H9 (cell line): ENCODE data around the gene RAD54L. TPM values are rescaled to one million over a fixed set of nuclear protein-coding genes. Genes with fewer than 3 reads are reported as not detected.

Experiments used
- DNase-seq: peaks from one replicate; pipeline ENCODE4 v3.0.0-alpha.2; 2017
- H2AFZ ChIP-seq: one replicate; pipeline ENCODE4 v1.6.1; 2013; ENCODE audit warnings: mild to moderate bottlenecking, low read length, control low read depth, moderate library complexity
- H2AK5ac ChIP-seq: 2 replicates; pipeline ENCODE4 v1.6.1; 2013; ENCODE audit warnings: low read length, control low read depth, mixed read lengths; ENCODE audit not compliant: insufficient read length
- H2BK120ac ChIP-seq: one replicate; pipeline ENCODE4 v1.6.1; 2013; ENCODE audit warnings: low read depth, mild to moderate bottlenecking, low read length, control low read depth, inconsistent platforms; ENCODE audit not compliant: poor library complexity, severe bottlenecking
- H2BK12ac ChIP-seq: 2 replicates; pipeline ENCODE4 v1.6.1; 2013; ENCODE audit warnings: low read length, control low read depth, mixed read lengths, low read depth; ENCODE audit not compliant: insufficient read length
- H2BK15ac ChIP-seq: 2 replicates; pipeline ENCODE4 v1.6.1; 2013; ENCODE audit warnings: low read depth, low read length, control low read depth
- H2BK20ac ChIP-seq: one replicate; pipeline ENCODE4 v1.6.1; 2013; ENCODE audit warnings: low read depth, mild to moderate bottlenecking, low read length, control low read depth, inconsistent platforms; ENCODE audit not compliant: poor library complexity, severe bottlenecking
- H2BK5ac ChIP-seq: 2 replicates; pipeline ENCODE4 v1.6.1; 2013; ENCODE audit warnings: low read length, control low read depth, mixed read lengths; ENCODE audit not compliant: insufficient read length
- H3K14ac ChIP-seq: 2 replicates; pipeline ENCODE4 v1.6.1; 2013; ENCODE audit warnings: low read length, control low read depth; ENCODE audit not compliant: insufficient read depth
- H3K18ac ChIP-seq: 2 replicates; pipeline ENCODE4 v1.6.1; 2013; ENCODE audit warnings: low read depth, mild to moderate bottlenecking, mixed read lengths, low read length, control low read depth; ENCODE audit not compliant: insufficient read length
- H3K23ac ChIP-seq: 2 replicates; pipeline ENCODE4 v1.6.1; 2013; ENCODE audit warnings: low read length, control low read depth, mixed read lengths, low read depth; ENCODE audit not compliant: insufficient read length
- H3K23me2 ChIP-seq: 2 replicates; pipeline ENCODE4 v1.6.1; 2013; ENCODE audit warnings: low read depth, mild to moderate bottlenecking, mixed read lengths, low read length, control low read depth; ENCODE audit not compliant: insufficient read length, poor library complexity, severe bottlenecking
- H3K27ac ChIP-seq: 2 replicates; pipeline ENCODE4 v1.5.1; 2013; ENCODE audit warnings: low read length, control low read depth, mixed read lengths, low read depth; ENCODE audit not compliant: insufficient read length
- H3K27me3 ChIP-seq: 2 replicates; pipeline ENCODE4 v1.6.1; 2013; ENCODE audit warnings: low read length, control low read depth, inconsistent platforms; ENCODE audit not compliant: insufficient read depth
- H3K4ac ChIP-seq: 2 replicates; pipeline ENCODE4 v1.6.1; 2013; ENCODE audit warnings: low read depth, mild to moderate bottlenecking, control low read depth, inconsistent platforms, low read length, moderate library complexity
- H3K4me1 ChIP-seq: 2 replicates; pipeline ENCODE4 v1.6.1; 2013; ENCODE audit warnings: low read length, control low read depth, inconsistent platforms; ENCODE audit not compliant: insufficient read depth
- H3K4me2 ChIP-seq: 2 replicates; pipeline ENCODE4 v1.6.1; 2013; ENCODE audit warnings: low read length, control low read depth, mixed read lengths; ENCODE audit not compliant: insufficient read length, insufficient read depth
- H3K56ac ChIP-seq: 2 replicates; pipeline ENCODE4 v1.6.1; 2013; ENCODE audit warnings: low read depth, mild to moderate bottlenecking, mixed read lengths, low read length, control low read depth; ENCODE audit not compliant: insufficient read length
- H3K79me1 ChIP-seq: 2 replicates; pipeline ENCODE4 v1.6.1; 2013; ENCODE audit warnings: low read depth, mild to moderate bottlenecking, moderate library complexity, low read length, control low read depth, inconsistent platforms; ENCODE audit not compliant: insufficient read depth, poor library complexity, severe bottlenecking
- H3K79me2 ChIP-seq: 2 replicates; pipeline ENCODE4 v1.6.1; 2013; ENCODE audit warnings: low read length, control low read depth, inconsistent platforms; ENCODE audit not compliant: insufficient read depth
- H3K9ac ChIP-seq: 2 replicates; pipeline ENCODE4 v1.6.1; 2013; ENCODE audit warnings: low read length, control low read depth, mixed read lengths; ENCODE audit not compliant: insufficient read length; ENCODE audit errors: extremely low read depth
- H3K9me3 ChIP-seq: one replicate; pipeline ENCODE4 v1.6.1; 2013; ENCODE audit warnings: low read depth, low read length, inconsistent platforms; ENCODE audit not compliant: control insufficient read depth
- H3T11ph ChIP-seq: one replicate; pipeline ENCODE4 v1.6.1; 2013; ENCODE audit warnings: mild to moderate bottlenecking, low read length, control low read depth, inconsistent platforms
- H4K20me1 ChIP-seq: one replicate; pipeline ENCODE4 v1.6.1; 2013; ENCODE audit not compliant: control insufficient read depth, insufficient read length, insufficient read depth
- H4K5ac ChIP-seq: 2 replicates; pipeline ENCODE4 v1.6.1; 2013; ENCODE audit warnings: low read depth, mild to moderate bottlenecking, mixed read lengths, low read length, control low read depth; ENCODE audit not compliant: insufficient read length
- H4K8ac ChIP-seq: replicated peaks from 2 replicates; pipeline ENCODE4 v1.6.1; 2013; ENCODE audit warnings: low read length, control low read depth, mixed read lengths, low read depth; ENCODE audit not compliant: insufficient read length
- H4K91ac ChIP-seq: 2 replicates; pipeline ENCODE4 v1.6.1; 2013; ENCODE audit warnings: low read depth, mild to moderate bottlenecking, moderate library complexity, mixed read lengths, low read length, control low read depth; ENCODE audit not compliant: insufficient read length
- H3K27ac Mint-ChIP-seq, 3 experiments: 2 replicates in 2 of 3; 3 replicates in 1 of 3; pipeline ENCODE4 v1.8.0; 2020 to 2021; ENCODE audit warnings: mixed read lengths in 3 of 3, mild to moderate bottlenecking in 1 of 3, moderate library complexity in 1 of 3
- H3K27me3 Mint-ChIP-seq: 2 replicates; pipeline ENCODE4 v1.8.0; 2021; ENCODE audit warnings: low read depth, mild to moderate bottlenecking, moderate library complexity, mixed read lengths
- H3K36me3 Mint-ChIP-seq, 3 experiments: 2 replicates in 2 of 3; 3 replicates in 1 of 3; pipeline ENCODE4 v1.8.0; 2020 to 2021; ENCODE audit warnings: low read depth in 3 of 3, mixed read lengths in 3 of 3; ENCODE audit not compliant: insufficient read depth in 1 of 3
- H3K4me1 Mint-ChIP-seq, 2 experiments: 2 replicates each; pipeline ENCODE4 v1.8.0; 2020; ENCODE audit warnings: mixed read lengths in 2 of 2
- H3K4me3 Mint-ChIP-seq, 2 experiments: 2 replicates in 1 of 2; 3 replicates in 1 of 2; pipeline ENCODE4 v1.8.0; 2020 to 2021; ENCODE audit warnings: mild to moderate bottlenecking in 2 of 2, mixed read lengths in 2 of 2, moderate library complexity in 1 of 2
- H3K9me3 Mint-ChIP-seq, 2 experiments: 2 replicates in 1 of 2; 3 replicates in 1 of 2; pipeline ENCODE4 v1.8.0; 2020; ENCODE audit warnings: mild to moderate bottlenecking in 2 of 2, mixed read lengths in 2 of 2, moderate library complexity in 1 of 2
- CTCF ChIP-seq: fragments of 200-600 bp; sonication (generic); conservative IDR thresholded peaks from 3 replicates; pipeline ENCODE4 v1.8.0; 2021; ENCODE audit warnings: antibody characterized with exemption, mild to moderate bottlenecking
- WGBS: extraction: QIAGEN DNeasy Blood & Tissue Kit; methylation state at CpG from one replicate; pipeline ENCODE4 v1.1.7; 2013; ENCODE audit warnings: missing lambda C conversion rate, low lambda C conversion rate, mixed read lengths; ENCODE audit not compliant: insufficient read length; ENCODE audit errors: extremely low coverage; 5-methylcytosine and 5-hydroxymethylcytosine counted together
- total RNA-seq: library from RNA; stranded (reverse); gene quantifications from 2 replicates; pipeline ENCODE4 v1.2.1, GENCODE V29; 2021

Gene RAD54L
- total RNA-seq, 1 experiment from 2014 or later, result 43.4 TPM

GRCh38 chr1:46205791-46206190 is 41.8 kb upstream of the RAD54L start:
- Histone ChIP-seq H2BK12ac (no peak overlapping the region), H4K91ac (no peak overlapping the region), H4K5ac (no peak overlapping the region), H3K79me2 (no peaks in the 10 kb centered on the region), H3K18ac (no peak overlapping the region), H3K9ac (no peak overlapping the region), H3K56ac (no peak overlapping the region), H3K4ac (no peak overlapping the region), H3K23ac (no peak overlapping the region), H3K27ac (no peak overlapping the region), H3K4me2 (no peak overlapping the region), H2BK120ac (no peak overlapping the region), H3K4me1 (no peaks in the 10 kb centered on the region), H3K9me3 (no peaks in the 10 kb centered on the region), H2AK5ac (no peak overlapping the region), H4K8ac (no peak overlapping the region), H3K27me3 (no peaks in the 10 kb centered on the region), H3T11ph (no peak overlapping the region), H2BK15ac (no peak overlapping the region), H4K20me1 (no peaks in the 10 kb centered on the region), H2AFZ (no peak overlapping the region), H2BK20ac (no peak overlapping the region), H3K14ac (no peak overlapping the region), H2BK5ac (no peak overlapping the region), H3K23me2 (peaks cover 15% of the 10 kb centered on the region), H3K79me1 (no peaks in the 10 kb centered on the region)
- DNase-seq, result no peak
- Mint-ChIP-seq H3K36me3 (peaks cover 0 to 2% (median 2%) of the 10 kb centered on the region in 3 experiments; a peak in 3 of 7 replicates), H3K4me1 (peaks cover 16 to 22% of the 10 kb centered on the region in 2 experiments), H3K4me3 (peak overlapping the region in 1 of 2 experiments; percentile 46; a peak in 1 of 5 replicates), H3K9me3 (no peaks in the 10 kb centered on the region), H3K27me3 (peaks cover 2% of the 10 kb centered on the region), H3K27ac (no peak overlapping the region)
- WGBS, result no CpG with 5 or more reads among the region's 3 CpGs
- TF ChIP-seq CTCF, result no peak
